B cell (primary cell): ENCODE data around the gene ACSM2A. TPM values are rescaled to one million over a fixed set of nuclear protein-coding genes. Genes with fewer than 3 reads are reported as not detected.
"Not testable (repeated sequence)": the region's sequence is repeated elsewhere in the genome, so short reads cannot be mapped to it uniquely, and the experiment has no call there.

ENCODE experiments used
- ATAC-seq: fragments of 200-7000 bp; cut with Tn5 transposase; one replicate; pipeline ENCODE4 v1.10.0; 2021; ENCODE audit warnings: low read depth, mild to moderate bottlenecking, moderate number of reproducible peaks, moderate library complexity
- CTCF ChIA-PET: fragments of 350-600 bp; sonication (Branson Sonifier 250); formaldehyde crosslinking; loops from one replicate; lab custom pipeline; 2021; ENCODE audit warnings: antibody characterized with exemption, inconsistent platforms; lab: Charles Lee
- POLR2A ChIA-PET: fragments of 350-600 bp; sonication (Branson Sonifier 250); formaldehyde crosslinking; loops from one replicate; lab custom pipeline; 2021; ENCODE audit warnings: antibody characterized with exemption; lab: Charles Lee
- DNase-seq: peaks from one replicate; pipeline ENCODE4 v3.0.0; 2013
- H2AFZ ChIP-seq: 2 replicates; pipeline ENCODE4 v1.6.1; 2012; ENCODE audit warnings: mild to moderate bottlenecking, low read depth, low read length; ENCODE audit not compliant: insufficient read depth, poor library complexity, severe bottlenecking
- H3K27ac ChIP-seq, 2 donors: 1 replicate in 1 of 2; 2 replicates in 1 of 2; pipeline ENCODE4 v1.5.1; 2012 to 2013; ENCODE audit warnings: low read length in 2 of 2, mild to moderate bottlenecking in 2 of 2, moderate library complexity in 1 of 2
- H3K27me3 ChIP-seq, 4 experiments: fragments of 200-600 bp in 1 of 4; sonication (generic) in 1 of 4; replicated peaks in 1 of 4; 1 replicate in 2 of 4; 2 replicates in 2 of 4; pipeline versions ENCODE4 v1.6.1 to v1.7.0; 2013 to 2016; ENCODE audit warnings: low read length in 3 of 4, mild to moderate bottlenecking in 2 of 4, mixed read lengths in 1 of 4, moderate library complexity in 1 of 4; ENCODE audit not compliant: insufficient read depth in 4 of 4, control insufficient read depth in 3 of 4; ENCODE audit errors: control extremely low read depth in 1 of 4
- H3K36me3 ChIP-seq, 2 experiments: replicated peaks in 1 of 2; 1 replicate in 1 of 2; 2 replicates in 1 of 2; pipeline versions ENCODE4 v1.6.1 to v1.7.1; 2013; ENCODE audit warnings: low read length in 1 of 2; ENCODE audit not compliant: insufficient read depth in 2 of 2, control insufficient read depth in 1 of 2; ENCODE audit errors: control extremely low read depth in 1 of 2, extremely low read depth in 1 of 2
- H3K4me1 ChIP-seq, 2 donors: fragments of 200-600 bp in 1 of 2; sonication (generic) in 1 of 2; 1 replicate in 1 of 2; 2 replicates in 1 of 2; pipeline versions ENCODE4 v1.5.1 to v1.6.1; 2013 to 2017; ENCODE audit warnings: low read length in 2 of 2; ENCODE audit not compliant: control insufficient read depth in 2 of 2, insufficient read depth in 2 of 2
- H3K4me2 ChIP-seq: replicated peaks from 2 replicates; pipeline ENCODE3; 2012; ENCODE audit warnings: mild to moderate bottlenecking, low read depth, low read length; ENCODE audit not compliant: poor library complexity, severe bottlenecking
- H3K4me3 ChIP-seq, 5 experiments: fragments of 200-600 bp in 1 of 5; sonication (generic) in 1 of 5; 1 replicate in 3 of 5; 2 replicates in 2 of 5; pipeline versions ENCODE4 v1.5.1 to v1.7.0; 2011 to 2016; ENCODE audit warnings: low read length in 4 of 5, mild to moderate bottlenecking in 4 of 5, low read depth in 2 of 5, control low read depth in 1 of 5, moderate library complexity in 1 of 5; ENCODE audit not compliant: insufficient read depth in 1 of 5; ENCODE audit errors: control extremely low read depth in 1 of 5, extremely low read depth in 1 of 5
- H3K79me2 ChIP-seq: fragments of 200-600 bp; sonication (generic); one replicate; pipeline ENCODE4 v1.6.0; 2016; ENCODE audit warnings: low read length; ENCODE audit not compliant: control insufficient read depth, insufficient read depth
- H3K9ac ChIP-seq: fragments of 200-600 bp; sonication (generic); 2 replicates; pipeline ENCODE4 v1.6.1; 2017; ENCODE audit warnings: mild to moderate bottlenecking, low read length, moderate library complexity
- H3K9me3 ChIP-seq, 3 donors: one replicate each; pipeline versions ENCODE4 v1.6.1 to v1.7.1; 2013; ENCODE audit warnings: low read length in 2 of 3; ENCODE audit not compliant: control insufficient read depth in 2 of 3, insufficient read depth in 1 of 3; ENCODE audit errors: control extremely low read depth in 1 of 3
- H4K20me1 ChIP-seq: 2 replicates; pipeline ENCODE4 v1.6.0; 2012; ENCODE audit warnings: mild to moderate bottlenecking, low read length; ENCODE audit not compliant: insufficient read depth, control insufficient read depth, poor library complexity, severe bottlenecking
- H3K27ac Mint-ChIP-seq: one replicate; pipeline ENCODE4 v1.8.0; 2021; ENCODE audit warnings: mixed read lengths
- H3K27me3 Mint-ChIP-seq: one replicate; pipeline ENCODE4 v1.8.0; 2021; ENCODE audit warnings: mixed read lengths
- H3K4me1 Mint-ChIP-seq: one replicate; pipeline ENCODE4 v1.8.0; 2021; ENCODE audit warnings: mixed read lengths
- H3K4me3 Mint-ChIP-seq: one replicate; pipeline ENCODE4 v1.8.0; 2021; ENCODE audit warnings: mixed read lengths
- H3K9me3 Mint-ChIP-seq: one replicate; pipeline ENCODE4 v1.8.0; 2022; ENCODE audit warnings: mixed read lengths; ENCODE audit not compliant: insufficient read depth
- CTCF ChIP-seq: fragments of 200-600 bp; IDR thresholded peaks from one replicate; pipeline ENCODE4 v1.8.0; 2022; ENCODE audit warnings: antibody characterized with exemption, mild to moderate bottlenecking
- EZH2 ChIP-seq: IDR thresholded peaks from 2 replicates; pipeline ENCODE4 v1.6.1; 2012; ENCODE audit warnings: borderline replicate concordance, low read depth, mild to moderate bottlenecking, moderate library complexity, low read length; ENCODE audit not compliant: insufficient read depth, poor library complexity, severe bottlenecking
- WGBS: methylation state at CpG from one replicate; pipeline ENCODE4 v1.1.5; 2013; ENCODE audit warnings: missing lambda C conversion rate; ENCODE audit not compliant: insufficient coverage; 5-methylcytosine and 5-hydroxymethylcytosine counted together
- intact Hi-C: fragments of 100-400 bp; cut with micrococcal nuclease; formaldehyde crosslinking; loops from one replicate; pipeline ENCODE4 v1.10.0; 2022
- polyA plus RNA-seq: library from polyadenylated mRNA; depleted of rRNA; stranded (reverse); fragments of >200 nt; gene quantifications from 2 replicates; pipeline ENCODE4 v1.2.3, GENCODE V29; 2012
- total RNA-seq, 2 donors: library from RNA; stranded (reverse); fragments of 120-200 nt in 1 of 2; gene quantifications; 1 replicate in 1 of 2; 2 replicates in 1 of 2; pipeline versions ENCODE4 v1.2.3 to v1.2.4, GENCODE V29; 2013 to 2022

ACSM2A gene
- total and polyA plus RNA-seq, 2 donors (not counting 1 experiment from before 2014, with no cell fraction given): not detected

- H3K27ac Mint-ChIP-seq, POLR2A ChIA-PET, CTCF ChIA-PET, H3K79me2 ChIP-seq, H3K4me3 Mint-ChIP-seq, H3K27me3 Mint-ChIP-seq, H3K36me3 ChIP-seq, H3K27ac ChIP-seq, H3K9me3 Mint-ChIP-seq, intact Hi-C loops, H3K4me2 ChIP-seq, H3K9ac ChIP-seq, ATAC-seq, H3K9me3 ChIP-seq, H3K4me3 ChIP-seq, DNase-seq, H2AFZ ChIP-seq, H3K4me1 Mint-ChIP-seq, H3K27me3 ChIP-seq, H4K20me1 ChIP-seq, H3K4me1 ChIP-seq: not testable (repeated sequence)
- 98% methylated on average over 4 of the region's 5 CpGs for whole genome bisulfite sequencing
These were observed 27.6 kb upstream of the ACSM2A start for GRCh38 chr16:20423772-20424128.

GRCh38 chr16:20424129-20424866 lies 27.0 kb upstream of the ACSM2A start:
- H3K79me2 ChIP-seq: no peaks in the 10 kb centered on the region
- Mint-ChIP-seq H3K27me3 (peaks cover 9% of the 10 kb centered on the region), H3K9me3 (no peaks in the 10 kb centered on the region), H3K27ac (no peak overlapping the region), H3K4me1 (no peaks in the 10 kb centered on the region), H3K4me3 (no peak overlapping the region)
- no peak overlapping the region for H2AFZ ChIP-seq
- DNase-seq: no peak
- ATAC-seq: no peak
- 74% methylated on average over 2 of the region's 2 CpGs for WGBS
- H3K4me2 ChIP-seq: no peak overlapping the region
- H3K27ac ChIP-seq: no peak overlapping the region
- no peaks in the 10 kb centered on the region for H3K4me1 ChIP-seq
- intact Hi-C loops: no loop called here
- no peaks in the 10 kb centered on the region for H3K9me3 ChIP-seq
- H3K4me3 ChIP-seq: no peak overlapping the region
- TF ChIP-seq EZH2 (no peak), CTCF (no peak)
- H3K9ac ChIP-seq: no peak overlapping the region
- H3K36me3 ChIP-seq: no peaks in the 10 kb centered on the region
- POLR2A ChIA-PET: no interaction called here
- H3K27me3 ChIP-seq: no peaks in the 10 kb centered on the region
- no peaks in the 10 kb centered on the region for H4K20me1 ChIP-seq
- CTCF ChIA-PET: no interaction called here

- H3K4me3 Mint-ChIP-seq, H3K27me3 ChIP-seq, H3K9me3 Mint-ChIP-seq, H4K20me1 ChIP-seq, H3K4me3 ChIP-seq, H3K4me1 Mint-ChIP-seq, H3K9ac ChIP-seq, H3K36me3 ChIP-seq, H3K9me3 ChIP-seq, H3K4me1 ChIP-seq, H2AFZ ChIP-seq, H3K4me2 ChIP-seq, H3K27ac Mint-ChIP-seq, H3K27ac ChIP-seq, DNase-seq, POLR2A ChIA-PET, ATAC-seq, intact Hi-C loops, CTCF ChIA-PET, H3K79me2 ChIP-seq: not testable (repeated sequence)
- 54% methylated on average over 2 of the region's 2 CpGs for WGBS
- H3K27me3 Mint-ChIP-seq: peaks cover 12% of the 10 kb centered on the region
These were observed 23.9 kb upstream of the ACSM2A start for GRCh38 chr16:20427401-20427797.
